Esophagus squamous epithelium (tissue), 4 donors: ENCODE results near the gene TNFRSF18.

ENCODE experiments used
- CTCF ChIP-seq, 6 experiments: fragments of 450-650 bp in 4 of 6; fragments of 200-600 bp in 2 of 6; sonication (generic) in 2 of 6; IDR thresholded peaks; one replicate each; pipeline ENCODE4 v1.5.1; 2016 to 2019; ENCODE audit warnings: antibody characterized with exemption in 6 of 6, mild to moderate bottlenecking in 4 of 6, moderate library complexity in 4 of 6
- POLR2A ChIP-seq, 4 donors: fragments of 450-650 bp; IDR thresholded peaks; one replicate each; pipeline ENCODE4 v1.6.1; 2017; ENCODE audit warnings: antibody characterized with exemption in 4 of 4, mild to moderate bottlenecking in 4 of 4, moderate library complexity in 3 of 4

GRCh38 chr1:1191734-1192133, 14.7 kb downstream of the TNFRSF18 start:
- no peak for TF ChIP-seq CTCF (IDR thresholded peaks at IDR 0.05)
- no peak for TF ChIP-seq POLR2A (IDR thresholded peaks at IDR 0.05)
